ENCODE data around the gene MC2R. TPM values are rescaled to one million over a fixed set of nuclear protein-coding genes. Genes with fewer than 3 reads are reported as not detected.

Gene MC2R
- total RNA-seq, 1 donor from 2014 or later = not detected

DNA sequence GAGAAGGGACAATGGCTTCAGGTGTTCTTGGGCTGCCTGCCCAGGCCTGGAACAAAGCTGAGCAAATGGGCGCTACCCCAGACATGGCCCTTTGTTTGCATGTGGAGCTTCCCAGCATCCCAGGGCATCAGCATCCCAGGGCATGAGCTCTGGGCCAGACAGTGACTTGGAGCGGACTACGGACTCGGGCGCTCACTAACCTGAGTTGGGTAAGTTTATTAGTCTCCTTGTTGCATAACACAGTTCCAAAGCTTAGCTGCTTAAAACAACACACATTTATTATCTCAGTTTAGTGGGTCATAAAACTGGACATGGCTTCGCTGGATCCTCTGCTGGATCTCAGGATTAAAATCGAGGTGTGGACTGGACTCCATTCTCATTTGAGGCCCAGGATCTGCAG is 35.8 kb downstream of the MC2R start:
- Mint-ChIP-seq H3K27ac (ENCODE audit: unreplicated experiment) (no peak overlapping the region), H3K36me3 (ENCODE audit: low read depth) (no peaks in the 10 kb centered on the region), H3K27me3 (ENCODE audit: low read depth) (no peaks in the 10 kb centered on the region), H3K4me3 (ENCODE audit: unreplicated experiment) (no peak overlapping the region), H3K4me1 (ENCODE audit: low read depth) (no peaks in the 10 kb centered on the region), H3K9me3 (ENCODE audit: low read depth) (peaks cover 3% of the 10 kb centered on the region)
- no peak for DNase-seq (ENCODE audit: low spot score)
- TF ChIP-seq, protein P1, sequence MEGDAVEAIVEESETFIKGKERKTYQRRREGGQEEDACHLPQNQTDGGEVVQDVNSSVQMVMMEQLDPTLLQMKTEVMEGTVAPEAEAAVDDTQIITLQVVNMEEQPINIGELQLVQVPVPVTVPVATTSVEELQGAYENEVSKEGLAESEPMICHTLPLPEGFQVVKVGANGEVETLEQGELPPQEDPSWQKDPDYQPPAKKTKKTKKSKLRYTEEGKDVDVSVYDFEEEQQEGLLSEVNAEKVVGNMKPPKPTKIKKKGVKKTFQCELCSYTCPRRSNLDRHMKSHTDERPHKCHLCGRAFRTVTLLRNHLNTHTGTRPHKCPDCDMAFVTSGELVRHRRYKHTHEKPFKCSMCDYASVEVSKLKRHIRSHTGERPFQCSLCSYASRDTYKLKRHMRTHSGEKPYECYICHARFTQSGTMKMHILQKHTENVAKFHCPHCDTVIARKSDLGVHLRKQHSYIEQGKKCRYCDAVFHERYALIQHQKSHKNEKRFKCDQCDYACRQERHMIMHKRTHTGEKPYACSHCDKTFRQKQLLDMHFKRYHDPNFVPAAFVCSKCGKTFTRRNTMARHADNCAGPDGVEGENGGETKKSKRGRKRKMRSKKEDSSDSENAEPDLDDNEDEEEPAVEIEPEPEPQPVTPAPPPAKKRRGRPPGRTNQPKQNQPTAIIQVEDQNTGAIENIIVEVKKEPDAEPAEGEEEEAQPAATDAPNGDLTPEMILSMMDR (IDR thresholded peaks at IDR 0.05) = no peak

DNA sequence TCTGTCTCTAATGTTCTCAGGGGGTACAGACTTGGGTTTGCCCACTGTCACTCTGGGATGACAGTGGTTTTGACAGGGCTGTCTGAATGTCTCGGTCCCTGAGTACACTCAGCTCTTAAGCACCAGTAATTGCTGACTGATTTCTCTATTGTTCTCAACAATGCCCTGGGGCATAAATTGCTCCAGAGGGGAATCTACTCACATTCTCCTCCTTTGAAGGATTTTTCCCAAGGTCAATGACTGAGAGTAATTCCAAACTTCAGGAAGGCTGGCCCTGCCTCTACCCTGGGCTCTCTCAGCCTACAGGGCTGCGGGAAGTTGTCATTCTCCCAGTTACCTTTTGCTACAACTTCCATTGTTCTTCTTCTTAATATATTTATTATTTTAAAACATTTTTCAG is 36.5 kb downstream of the MC2R start:
- Mint-ChIP-seq H3K36me3 (ENCODE audit: low read depth) (no peaks in the 10 kb centered on the region), H3K27me3 (ENCODE audit: low read depth) (no peaks in the 10 kb centered on the region), H3K4me1 (ENCODE audit: low read depth) (no peaks in the 10 kb centered on the region), H3K27ac (ENCODE audit: unreplicated experiment) (no peak overlapping the region), H3K4me3 (ENCODE audit: unreplicated experiment) (no peak overlapping the region), H3K9me3 (ENCODE audit: low read depth) (no peaks in the 10 kb centered on the region)
- no peak for DNase-seq (ENCODE audit: low spot score)
- TF ChIP-seq, protein P1 (IDR thresholded peaks at IDR 0.05) = no peak

DNA sequence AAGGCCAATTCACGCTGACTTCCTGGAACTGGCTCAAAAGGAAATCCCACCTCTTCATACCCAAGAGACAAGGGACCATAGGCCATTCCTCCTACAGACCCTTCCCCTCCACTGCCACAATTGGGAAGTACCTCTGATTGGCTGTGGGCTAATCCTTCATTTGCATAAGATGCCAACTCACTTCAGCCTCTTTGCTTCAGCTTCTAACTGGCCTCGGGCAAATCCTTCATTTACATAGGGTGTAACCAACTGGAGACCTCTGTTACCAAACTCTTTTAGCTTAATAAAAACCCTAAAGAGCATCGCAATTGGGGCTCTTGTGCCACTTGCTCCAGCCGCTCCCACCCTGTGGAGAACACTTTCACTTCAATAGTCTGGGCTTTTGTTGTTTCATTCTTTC is 38.2 kb downstream of the MC2R start:
- no peak for DNase-seq (ENCODE audit: low spot score)
- Mint-ChIP-seq H3K4me1 (ENCODE audit: low read depth) (no peaks in the 10 kb centered on the region), H3K36me3 (ENCODE audit: low read depth) (no peaks in the 10 kb centered on the region), H3K9me3 (ENCODE audit: low read depth) (no peaks in the 10 kb centered on the region), H3K27ac (ENCODE audit: unreplicated experiment) (no peak overlapping the region), H3K27me3 (ENCODE audit: low read depth) (peaks cover 2% of the 10 kb centered on the region), H3K4me3 (ENCODE audit: unreplicated experiment) (no peak overlapping the region)
- TF ChIP-seq, protein P1 (IDR thresholded peaks at IDR 0.05) = no peak

DNA sequence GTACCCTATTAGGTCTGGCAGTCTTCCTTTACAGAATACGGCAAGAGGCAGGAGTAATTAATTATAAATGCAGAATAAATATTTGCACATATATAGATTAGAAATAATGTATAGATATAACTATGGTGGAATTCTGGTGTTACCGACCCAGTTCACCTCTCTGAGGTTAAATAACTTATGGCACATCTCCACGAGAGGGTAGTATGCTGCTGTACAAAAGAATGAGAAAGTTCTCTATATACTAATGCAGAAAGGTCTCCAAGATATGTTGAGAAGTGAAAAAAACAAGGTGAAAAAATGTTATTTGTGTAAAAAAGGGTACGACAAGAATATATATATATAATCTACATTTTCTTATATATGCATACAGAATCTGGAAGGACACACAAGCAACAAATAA is 40.8 kb downstream of the MC2R start:
- Mint-ChIP-seq H3K9me3 (ENCODE audit: low read depth) (no peaks in the 10 kb centered on the region), H3K4me3 (ENCODE audit: unreplicated experiment) (no peak overlapping the region), H3K27me3 (ENCODE audit: low read depth) (peaks cover 4% of the 10 kb centered on the region), H3K4me1 (ENCODE audit: low read depth) (no peaks in the 10 kb centered on the region), H3K27ac (ENCODE audit: unreplicated experiment) (no peak overlapping the region), H3K36me3 (ENCODE audit: low read depth) (no peaks in the 10 kb centered on the region)
- TF ChIP-seq, protein P1 (IDR thresholded peaks at IDR 0.05) = no peak
- DNase-seq (ENCODE audit: low spot score) = no peak

DNA sequence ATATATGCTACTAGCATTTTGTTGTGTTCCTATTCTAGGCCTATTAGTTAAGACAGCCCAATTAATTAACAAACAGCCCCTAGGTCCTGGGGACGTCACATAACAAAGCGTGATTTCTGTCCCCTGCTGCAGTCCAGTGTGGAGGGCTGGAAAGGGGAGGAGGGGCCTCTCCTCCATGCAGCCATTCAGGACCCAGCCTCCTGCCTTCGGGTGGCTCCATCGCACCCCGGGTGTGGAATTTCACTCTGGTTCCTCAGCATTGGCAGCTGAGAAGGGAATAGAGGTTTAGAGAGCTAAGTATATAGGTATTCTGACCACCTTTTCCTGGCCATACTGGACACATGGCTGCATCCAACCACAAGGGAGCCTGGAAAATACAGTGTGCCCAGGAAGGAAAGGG is 42.4 kb downstream of the MC2R start:
- H3K27me3 Mint-ChIP-seq (ENCODE audit: low read depth) = peaks cover 12% of the 10 kb centered on the region
- no peak overlapping the region for H3K4me3 Mint-ChIP-seq (ENCODE audit: unreplicated experiment)
- H3K27ac Mint-ChIP-seq (ENCODE audit: unreplicated experiment) = no peak overlapping the region
- DNase-seq (ENCODE audit: low spot score) = no peak
- H3K9me3 Mint-ChIP-seq (ENCODE audit: low read depth) = no peaks in the 10 kb centered on the region
- H3K36me3 Mint-ChIP-seq (ENCODE audit: low read depth) = no peaks in the 10 kb centered on the region
- H3K4me1 Mint-ChIP-seq (ENCODE audit: low read depth) = no peaks in the 10 kb centered on the region
- TF ChIP-seq, protein P1 (IDR thresholded peaks at IDR 0.05) = no peak

Data from chondrocyte (in vitro differentiated cells).